Astrocyte of the spinal cord (primary cell): ENCODE results near the gene FRMD4B.

ENCODE experiments used
- DNase-seq: peaks from one replicate; pipeline ENCODE4 v3.0.0; 2011; ENCODE audit warnings: low read depth, low spot score
- H3K4me3 ChIP-seq: 2 replicates; pipeline ENCODE4 v1.5.1; 2011; ENCODE audit warnings: low read depth, mild to moderate bottlenecking, low read length, moderate library complexity
- CTCF ChIP-seq: IDR thresholded peaks from 2 replicates; pipeline ENCODE4 v1.5.1; 2012; ENCODE audit warnings: low read depth, mild to moderate bottlenecking, low read length, inconsistent platforms
- in situ Hi-C: cut with HindIII; loops from 2 replicates; pipeline ENCODE4 v1.10.0; 2017; ENCODE audit warnings: low sequenced_read_pairs

The FRMD4B gene

GRCh38 chr3:69180869-69181591, 204.9 kb downstream of the FRMD4B start:
- in situ Hi-C loops = no loop called here
- no peak for TF ChIP-seq CTCF
- DNase-seq = no peak
- no peak overlapping the region for H3K4me3 ChIP-seq

GRCh38 chr3:69179740-69180372, 206.0 kb downstream of the FRMD4B start:
- in situ Hi-C loops = no loop called here
- no peak for TF ChIP-seq CTCF
- DNase-seq = no peak
- H3K4me3 ChIP-seq = no peak overlapping the region

- TF ChIP-seq CTCF = no peak
- no peak for DNase-seq
- in situ Hi-C loops = no loop called here
Measured at GRCh38 chr3:69178838-69179739, 206.8 kb downstream of the FRMD4B start.

GRCh38 chr3:69178082-69178481, 207.8 kb downstream of the FRMD4B start:
- in situ Hi-C loops = no loop called here
- DNase-seq = no peak
- H3K4me3 ChIP-seq = no peak overlapping the region
- no peak for TF ChIP-seq CTCF

More at GRCh38 chr3:69178838-69179739, 206.8 kb downstream of the FRMD4B start:
- H3K4me3 ChIP-seq = no peak overlapping the region

- in situ Hi-C loops = no loop called here
- no peak overlapping the region for H3K4me3 ChIP-seq
- no peak for DNase-seq
- TF ChIP-seq CTCF = no peak
Measured at GRCh38 chr3:69174871-69175737, 210.8 kb downstream of the FRMD4B start.

- in situ Hi-C loops = no loop called here
- DNase-seq = no peak
- TF ChIP-seq CTCF = no peak
- no peak overlapping the region for H3K4me3 ChIP-seq
Measured at GRCh38 chr3:69174445-69174844, 211.4 kb downstream of the FRMD4B start.
